Measurements from ENCODE around the gene SAPCD1.
A peak's percentile ranks its signal among the peaks of the same experiment; 100 is the strongest.

SAPCD1 gene

GRCh38 chr6:31740397-31741223, 21.8 kb upstream of the SAPCD1 start:
- TF ChIP-seq CTCF (IDR thresholded peaks at IDR 0.05; ENCODE audit: insufficient read depth, low read depth, low read length, missing control alignments) = no peak
- no peak for DNase-seq (ENCODE audit: low read depth)

GRCh38 chr6:31741815-31742214, 20.6 kb upstream of the SAPCD1 start:
- TF ChIP-seq CTCF (IDR thresholded peaks at IDR 0.05; ENCODE audit: insufficient read depth, low read depth, low read length, missing control alignments) = no peak
- no peak overlapping the region for H3K4me3 ChIP-seq (ENCODE audit: low read length)
- DNase-seq (ENCODE audit: low read depth) = no peak

More at GRCh38 chr6:31740397-31741223, 21.8 kb upstream of the SAPCD1 start:
- H3K4me3 ChIP-seq (ENCODE audit: low read length) = peak overlapping the region; percentile 90

GRCh38 chr6:31742894-31743293, 19.6 kb upstream of the SAPCD1 start:
- DNase-seq (ENCODE audit: low read depth) = no peak
- no peak for TF ChIP-seq CTCF (IDR thresholded peaks at IDR 0.05; ENCODE audit: insufficient read depth, low read depth, low read length, missing control alignments)
- no peak overlapping the region for H3K4me3 ChIP-seq (ENCODE audit: low read length)

- DNase-seq (ENCODE audit: low read depth) = no peak
- TF ChIP-seq CTCF (IDR thresholded peaks at IDR 0.05; ENCODE audit: insufficient read depth, low read depth, low read length, missing control alignments) = no peak
These were observed 18.0 kb upstream of the SAPCD1 start for GRCh38 chr6:31744422-31744821.

GRCh38 chr6:31749301-31750036, 13.0 kb upstream of the SAPCD1 start:
- no peak overlapping the region for H3K4me3 ChIP-seq (ENCODE audit: low read length)
- TF ChIP-seq CTCF (IDR thresholded peaks at IDR 0.05; ENCODE audit: insufficient read depth, low read depth, low read length, missing control alignments) = no peak
- no peak for DNase-seq (ENCODE audit: low read depth)

More at GRCh38 chr6:31744422-31744821, 18.0 kb upstream of the SAPCD1 start:
- H3K4me3 ChIP-seq (ENCODE audit: low read length) = no peak overlapping the region

GRCh38 chr6:31750411-31751022, 11.9 kb upstream of the SAPCD1 start:
- no peak for TF ChIP-seq CTCF (IDR thresholded peaks at IDR 0.05; ENCODE audit: insufficient read depth, low read depth, low read length, missing control alignments)
- no peak for DNase-seq (ENCODE audit: low read depth)
- no peak overlapping the region for H3K4me3 ChIP-seq (ENCODE audit: low read length)
